ENCODE measurements around the gene RTF1.
"Not testable (repeated sequence)": the region's sequence is repeated elsewhere in the genome, so short reads cannot be mapped to it uniquely, and the experiment has no call there.

RTF1 gene

GRCh38 chr15:41424809-41425208 lies 7.9 kb downstream of the RTF1 start:
- Histone ChIP-seq H3K36me3 (ENCODE audit: insufficient read depth, low read length) (no peaks in the 10 kb centered on the region; the same call in 1 of the 2 replicates), H3K9me3 (ENCODE audit: low read depth, low read length) (no peaks in the 10 kb centered on the region), H3K27ac (no peak overlapping the region), H3K9ac (ENCODE audit: insufficient read length) (no peak overlapping the region), H3K4me3 (no peak overlapping the region)
- DNase-seq (ENCODE audit: low read depth, low spot score), result no peak
- TF ChIP-seq FOXP2 (optimal IDR thresholded peaks at IDR 0.05; ENCODE audit: control extremely low read depth, extremely low read length, insufficient read depth) (no peak), POLR2AphosphoS5 (IDR thresholded peaks at IDR 0.05; ENCODE audit: borderline replicate concordance, low read depth, low read length) (no peak), EZH2 (IDR thresholded peaks at IDR 0.05) (no peak)

- not testable (repeated sequence) for H3K36me3 ChIP-seq (ENCODE audit: insufficient read depth, low read length); H3K9ac ChIP-seq (ENCODE audit: insufficient read length); H3K4me3 ChIP-seq; H3K9me3 ChIP-seq (ENCODE audit: low read depth, low read length); H3K27ac ChIP-seq; DNase-seq (ENCODE audit: low read depth, low spot score)
Measured at GRCh38 chr15:41425907-41426306, 9.0 kb downstream of the RTF1 start.

- Histone ChIP-seq H3K27ac (peak overlapping the region; percentile 10; the same call in 1 of the 2 replicates), H3K36me3 (ENCODE audit: insufficient read depth, low read length) (peaks cover 3% of the 10 kb centered on the region; the same call in 1 of the 2 replicates), H3K9me3 (ENCODE audit: low read depth, low read length) (no peaks in the 10 kb centered on the region), H3K9ac (ENCODE audit: insufficient read length) (no peak overlapping the region), H3K4me3 (no peak overlapping the region)
- TF ChIP-seq EZH2 (IDR thresholded peaks at IDR 0.05) (no peak), POLR2AphosphoS5 (IDR thresholded peaks at IDR 0.05; ENCODE audit: borderline replicate concordance, low read depth, low read length) (no peak), FOXP2 (optimal IDR thresholded peaks at IDR 0.05; ENCODE audit: control extremely low read depth, extremely low read length, insufficient read depth) (no peak)
- DNase-seq (ENCODE audit: low read depth, low spot score), result no peak
Measured at GRCh38 chr15:41429003-41429890, 12.4 kb downstream of the RTF1 start.

GRCh38 chr15:41435037-41435786 lies 18.3 kb downstream of the RTF1 start:
- no peak overlapping the region for H3K9ac ChIP-seq (ENCODE audit: insufficient read length)
- TF ChIP-seq POLR2AphosphoS5 (IDR thresholded peaks at IDR 0.05; ENCODE audit: borderline replicate concordance, low read depth, low read length), result no peak
- no peak for TF ChIP-seq EZH2 (IDR thresholded peaks at IDR 0.05)
- TF ChIP-seq FOXP2 (optimal IDR thresholded peaks at IDR 0.05; ENCODE audit: control extremely low read depth, extremely low read length, insufficient read depth), result no peak
- DNase-seq (ENCODE audit: low read depth, low spot score), result no peak
- peaks cover 16% of the 10 kb centered on the region for H3K36me3 ChIP-seq (ENCODE audit: insufficient read depth, low read length)
- H3K27ac ChIP-seq, result no peak overlapping the region
- no peaks in the 10 kb centered on the region for H3K9me3 ChIP-seq (ENCODE audit: low read depth, low read length)
- no peak overlapping the region for H3K4me3 ChIP-seq

GRCh38 chr15:41437448-41437847 lies 20.6 kb downstream of the RTF1 start:
- H3K9me3 ChIP-seq (ENCODE audit: low read depth, low read length), result no peaks in the 10 kb centered on the region
- H3K36me3 ChIP-seq (ENCODE audit: insufficient read depth, low read length), result peaks cover 25% of the 10 kb centered on the region
- no peak overlapping the region for H3K4me3 ChIP-seq
- H3K9ac ChIP-seq (ENCODE audit: insufficient read length), result no peak overlapping the region
- TF ChIP-seq FOXP2 (optimal IDR thresholded peaks at IDR 0.05; ENCODE audit: control extremely low read depth, extremely low read length, insufficient read depth), result no peak
- no peak overlapping the region for H3K27ac ChIP-seq
- DNase-seq (ENCODE audit: low read depth, low spot score), result no peak

- no peak overlapping the region for H3K9ac ChIP-seq (ENCODE audit: insufficient read length)
- no peak overlapping the region for H3K4me3 ChIP-seq
- TF ChIP-seq FOXP2 (optimal IDR thresholded peaks at IDR 0.05; ENCODE audit: control extremely low read depth, extremely low read length, insufficient read depth) (no peak), POLR2AphosphoS5 (IDR thresholded peaks at IDR 0.05; ENCODE audit: borderline replicate concordance, low read depth, low read length) (no peak), EZH2 (IDR thresholded peaks at IDR 0.05) (no peak)
- no peak for DNase-seq (ENCODE audit: low read depth, low spot score)
- no peaks in the 10 kb centered on the region for H3K9me3 ChIP-seq (ENCODE audit: low read depth, low read length)
- no peak overlapping the region for H3K27ac ChIP-seq
- peaks cover 27% of the 10 kb centered on the region for H3K36me3 ChIP-seq (ENCODE audit: insufficient read depth, low read length)
Measured at GRCh38 chr15:41438206-41438605, 21.3 kb downstream of the RTF1 start.

- H3K9me3 ChIP-seq (ENCODE audit: low read depth, low read length); H3K27ac ChIP-seq; DNase-seq (ENCODE audit: low read depth, low spot score); H3K9ac ChIP-seq (ENCODE audit: insufficient read length); H3K4me3 ChIP-seq: not testable (repeated sequence)
- peaks cover 29% of the 10 kb centered on the region for H3K36me3 ChIP-seq (ENCODE audit: insufficient read depth, low read length)
Measured at GRCh38 chr15:41438745-41439144, 21.9 kb downstream of the RTF1 start.

- DNase-seq (ENCODE audit: low read depth, low spot score), result no peak
- H3K4me3 ChIP-seq, result no peak overlapping the region
Measured at GRCh38 chr15:41443275-41443674, 26.4 kb downstream of the RTF1 start.

More at GRCh38 chr15:41443275-41443674, 26.4 kb downstream of the RTF1 start:
- TF ChIP-seq EZH2 (IDR thresholded peaks at IDR 0.05), result no peak
- no peak for TF ChIP-seq POLR2AphosphoS5 (IDR thresholded peaks at IDR 0.05; ENCODE audit: borderline replicate concordance, low read depth, low read length)
- TF ChIP-seq FOXP2 (optimal IDR thresholded peaks at IDR 0.05; ENCODE audit: control extremely low read depth, extremely low read length, insufficient read depth), result no peak
- H3K27ac ChIP-seq, result no peak overlapping the region
- peaks cover 29% of the 10 kb centered on the region for H3K36me3 ChIP-seq (ENCODE audit: insufficient read depth, low read length)
- H3K9me3 ChIP-seq (ENCODE audit: low read depth, low read length), result no peaks in the 10 kb centered on the region
- no peak overlapping the region for H3K9ac ChIP-seq (ENCODE audit: insufficient read length)

All from SK-N-MC (cell line).